ENCODE measurements around the gene IMPDH1.

Gene IMPDH1

DNA sequence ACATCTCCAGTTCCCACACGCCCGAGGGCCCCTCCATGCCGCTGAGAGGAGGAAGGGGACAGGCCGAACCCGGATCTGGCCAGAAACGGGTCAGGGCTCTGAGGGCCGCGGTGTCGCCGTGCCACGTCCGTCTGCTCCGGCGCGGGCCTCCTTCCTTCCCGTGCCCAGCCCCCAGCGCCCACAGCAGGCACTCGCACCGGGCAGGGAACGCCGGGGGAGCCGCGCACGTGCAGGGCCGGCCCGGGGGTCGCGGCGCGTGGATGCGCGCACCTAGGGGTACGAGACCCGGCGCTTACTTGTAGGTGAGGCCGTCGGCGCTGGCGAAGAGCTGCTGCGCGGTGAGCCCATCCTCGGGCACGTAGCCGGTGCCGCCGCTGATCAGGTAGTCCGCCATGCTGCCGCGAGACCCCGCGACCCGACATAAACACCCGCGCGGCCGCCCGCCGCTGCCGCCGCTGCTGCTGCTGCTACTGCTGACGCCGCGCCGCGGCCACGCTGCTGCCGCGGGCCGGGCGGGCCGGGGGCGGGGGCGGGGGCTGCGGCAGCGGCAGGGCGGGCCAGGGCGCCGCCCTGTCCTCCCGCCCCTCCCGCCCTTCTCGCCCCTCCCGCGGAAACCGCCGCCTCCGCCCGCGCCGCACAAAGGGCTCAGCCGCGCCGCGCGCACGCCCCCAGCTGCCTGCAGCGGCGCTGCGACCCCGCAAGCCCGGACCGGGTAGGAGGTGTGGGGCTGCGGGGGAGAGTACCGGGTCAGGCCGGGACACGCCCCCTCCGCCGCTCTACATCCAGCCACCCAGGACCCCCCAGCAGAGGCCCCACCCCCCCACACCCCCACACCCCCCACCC is 4.1 kb downstream of the IMPDH1 start:
- Histone ChIP-seq H3K27ac (ENCODE audit: low read depth in 2 of 2, low read length in 2 of 2) (no peak overlapping the region), H3K4me3 (ENCODE audit: low read length in 2 of 2) (peak overlapping the region; percentile 66 to 71), H3K27me3 (ENCODE audit: control insufficient read depth in 2 of 2, insufficient read depth in 2 of 2, low read length in 2 of 2) (no peaks in the 10 kb centered on the region), H3K9ac (ENCODE audit: low read depth in 1 of 2, low read length in 2 of 2) (peak overlapping the region; percentile 65 to 79), H3K9me3 (ENCODE audit: control insufficient read depth in 2 of 2, low read length in 2 of 2) (no peaks in the 10 kb centered on the region), H3K36me3 (ENCODE audit: control insufficient read depth in 2 of 2, insufficient read depth in 2 of 2, low read length in 2 of 2) (peaks cover 9 to 11% of the 10 kb centered on the region in 2 donors), H3K4me1 (ENCODE audit: control insufficient read depth in 2 of 2, insufficient read depth in 2 of 2, low read length in 2 of 2) (peaks cover 22 to 32% of the 10 kb centered on the region in 2 donors)

DNA sequence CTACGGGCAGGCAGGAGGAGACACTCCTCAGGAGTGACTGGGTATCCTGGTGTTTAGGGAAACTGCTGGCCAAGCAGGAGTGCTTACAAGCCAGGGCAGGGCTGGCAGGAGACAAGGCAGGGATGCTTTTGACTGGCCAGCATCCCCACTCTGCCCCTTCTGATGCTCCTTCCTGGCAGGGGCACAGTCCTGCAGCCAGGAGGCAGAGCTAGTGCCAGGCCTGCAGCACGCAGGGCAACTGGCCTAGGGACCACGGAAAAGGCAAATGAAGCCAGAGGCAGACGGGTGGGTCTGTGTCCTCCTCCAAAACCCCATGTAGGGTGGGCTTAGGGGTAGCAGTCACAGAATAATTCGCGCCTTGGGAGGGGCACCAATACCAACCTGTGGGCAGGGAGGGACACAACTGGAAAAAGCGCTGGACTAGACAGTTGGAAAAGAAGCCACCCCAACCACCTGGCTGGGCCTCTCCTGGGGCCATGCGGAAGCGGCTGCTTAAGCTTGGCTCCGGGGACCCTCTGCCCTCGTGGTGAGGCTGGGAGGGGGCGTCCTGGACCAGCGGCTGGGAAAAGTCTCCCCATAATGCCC is 4.8 kb downstream of the IMPDH1 start:
- H3K36me3 ChIP-seq (ENCODE audit: control insufficient read depth in 2 of 2, insufficient read depth in 2 of 2, low read length in 2 of 2) = peaks cover 16% of the 10 kb centered on the region in 2 donors
- no peaks in the 10 kb centered on the region for H3K27me3 ChIP-seq (ENCODE audit: control insufficient read depth in 2 of 2, insufficient read depth in 2 of 2, low read length in 2 of 2)
- H3K9ac ChIP-seq (ENCODE audit: low read depth in 1 of 2, low read length in 2 of 2) = peak overlapping the region; percentile 65 to 79
- H3K4me1 ChIP-seq (ENCODE audit: control insufficient read depth in 2 of 2, insufficient read depth in 2 of 2, low read length in 2 of 2) = peaks cover 22 to 26% of the 10 kb centered on the region in 2 donors
- no peaks in the 10 kb centered on the region for H3K9me3 ChIP-seq (ENCODE audit: control insufficient read depth in 2 of 2, low read length in 2 of 2)
- H3K27ac ChIP-seq (ENCODE audit: low read depth in 2 of 2, low read length in 2 of 2) = no peak overlapping the region
- H3K4me3 ChIP-seq (ENCODE audit: low read length in 2 of 2) = peak overlapping the region; percentile 66 to 71

DNA sequence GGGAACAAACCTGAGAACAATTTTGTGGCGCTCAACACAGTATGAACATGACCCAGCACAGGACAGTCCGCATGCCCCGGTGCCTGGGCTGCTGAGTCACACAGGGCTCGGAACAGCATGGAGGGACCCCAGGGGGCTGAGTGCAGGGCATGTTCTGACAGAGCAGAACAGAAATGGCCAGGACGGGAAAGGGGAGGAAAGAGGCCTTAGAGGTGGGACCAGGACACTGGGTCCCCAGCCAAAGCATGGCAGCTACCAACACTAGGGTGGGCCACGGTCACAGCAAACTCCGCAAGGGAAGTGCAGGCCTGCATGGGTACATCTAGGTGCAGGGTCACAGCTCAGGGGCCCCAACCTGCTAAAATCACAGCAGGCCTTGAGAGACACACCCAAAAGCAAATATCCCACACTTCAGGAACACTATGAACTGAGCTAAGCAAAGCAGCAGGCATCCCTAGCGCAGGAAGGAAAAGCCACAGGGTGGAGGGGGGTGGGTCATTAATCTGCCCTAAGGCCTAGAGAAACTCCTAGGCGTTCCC is 5.6 kb downstream of the IMPDH1 start:
- peak overlapping the region in 1 of 2 donors; percentile 71 for H3K4me3 ChIP-seq (ENCODE audit: low read length in 2 of 2)
- no peaks in the 10 kb centered on the region for H3K9me3 ChIP-seq (ENCODE audit: control insufficient read depth in 2 of 2, low read length in 2 of 2)
- H3K27ac ChIP-seq (ENCODE audit: low read depth in 2 of 2, low read length in 2 of 2) = no peak overlapping the region
- peaks cover 19 to 23% of the 10 kb centered on the region in 2 donors for H3K4me1 ChIP-seq (ENCODE audit: control insufficient read depth in 2 of 2, insufficient read depth in 2 of 2, low read length in 2 of 2)
- H3K36me3 ChIP-seq (ENCODE audit: control insufficient read depth in 2 of 2, insufficient read depth in 2 of 2, low read length in 2 of 2) = peaks cover 19 to 23% of the 10 kb centered on the region in 2 donors
- no peaks in the 10 kb centered on the region for H3K27me3 ChIP-seq (ENCODE audit: control insufficient read depth in 2 of 2, insufficient read depth in 2 of 2, low read length in 2 of 2)
- H3K9ac ChIP-seq (ENCODE audit: low read depth in 1 of 2, low read length in 2 of 2) = no peak overlapping the region

DNA sequence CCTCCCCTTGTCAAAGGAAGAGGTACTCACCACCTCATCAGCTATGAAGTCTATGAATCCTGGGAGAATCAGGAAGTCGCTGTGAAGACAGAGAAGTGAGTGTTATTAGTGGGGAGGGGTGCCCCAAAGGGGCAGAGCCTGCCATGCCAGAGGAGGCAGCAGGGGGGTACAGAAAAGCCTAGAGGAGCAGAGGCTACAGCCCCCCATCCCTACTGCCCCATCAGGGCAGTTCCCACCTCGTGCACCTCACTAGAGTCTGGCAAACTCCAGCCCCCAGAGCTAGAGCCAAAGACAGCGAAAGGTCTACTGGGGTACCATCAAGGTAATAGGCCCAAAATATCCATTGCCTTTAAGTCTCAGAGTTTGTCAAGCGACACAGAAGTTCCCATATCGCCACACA is 6.1 kb downstream of the IMPDH1 start:
- Histone ChIP-seq H3K4me3 (ENCODE audit: low read length in 2 of 2) (no peak overlapping the region), H3K27ac (ENCODE audit: low read depth in 2 of 2, low read length in 2 of 2) (no peak overlapping the region), H3K9me3 (ENCODE audit: control insufficient read depth in 2 of 2, low read length in 2 of 2) (no peaks in the 10 kb centered on the region), H3K36me3 (ENCODE audit: control insufficient read depth in 2 of 2, insufficient read depth in 2 of 2, low read length in 2 of 2) (peaks cover 19 to 25% of the 10 kb centered on the region in 2 donors), H3K4me1 (ENCODE audit: control insufficient read depth in 2 of 2, insufficient read depth in 2 of 2, low read length in 2 of 2) (peaks cover 16 to 18% of the 10 kb centered on the region in 2 donors), H3K9ac (ENCODE audit: low read depth in 1 of 2, low read length in 2 of 2) (no peak overlapping the region), H3K27me3 (ENCODE audit: control insufficient read depth in 2 of 2, insufficient read depth in 2 of 2, low read length in 2 of 2) (no peaks in the 10 kb centered on the region)

DNA sequence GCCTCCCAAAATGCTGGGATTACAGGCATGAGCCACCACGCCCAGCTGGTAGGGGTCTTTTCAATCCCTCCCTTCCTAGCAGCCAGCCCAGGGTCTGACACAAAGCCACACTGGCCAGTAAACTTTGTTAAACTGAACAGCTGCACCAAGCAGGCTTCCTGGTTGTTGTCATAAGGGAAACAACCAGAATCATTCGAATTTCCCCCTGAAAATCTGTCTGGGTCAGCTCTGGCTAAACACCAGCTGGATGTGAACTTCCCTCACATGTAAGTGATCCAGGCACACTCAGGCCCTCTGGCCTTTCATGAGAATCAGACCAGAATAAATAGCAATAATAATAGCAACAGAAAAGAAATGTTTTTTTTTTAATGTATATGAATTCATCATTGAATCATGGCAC is 7.4 kb downstream of the IMPDH1 start:
- no peak overlapping the region for H3K4me3 ChIP-seq (ENCODE audit: low read length in 2 of 2)
- H3K27ac ChIP-seq (ENCODE audit: low read depth in 2 of 2, low read length in 2 of 2) = no peak overlapping the region
- H3K4me1 ChIP-seq (ENCODE audit: control insufficient read depth in 2 of 2, insufficient read depth in 2 of 2, low read length in 2 of 2) = peaks cover 13 to 17% of the 10 kb centered on the region in 2 donors
- H3K9ac ChIP-seq (ENCODE audit: low read depth in 1 of 2, low read length in 2 of 2) = no peak overlapping the region
- no peaks in the 10 kb centered on the region for H3K27me3 ChIP-seq (ENCODE audit: control insufficient read depth in 2 of 2, insufficient read depth in 2 of 2, low read length in 2 of 2)
- H3K36me3 ChIP-seq (ENCODE audit: control insufficient read depth in 2 of 2, insufficient read depth in 2 of 2, low read length in 2 of 2) = peaks cover 30 to 35% of the 10 kb centered on the region in 2 donors
- no peaks in the 10 kb centered on the region for H3K9me3 ChIP-seq (ENCODE audit: control insufficient read depth in 2 of 2, low read length in 2 of 2)

DNA sequence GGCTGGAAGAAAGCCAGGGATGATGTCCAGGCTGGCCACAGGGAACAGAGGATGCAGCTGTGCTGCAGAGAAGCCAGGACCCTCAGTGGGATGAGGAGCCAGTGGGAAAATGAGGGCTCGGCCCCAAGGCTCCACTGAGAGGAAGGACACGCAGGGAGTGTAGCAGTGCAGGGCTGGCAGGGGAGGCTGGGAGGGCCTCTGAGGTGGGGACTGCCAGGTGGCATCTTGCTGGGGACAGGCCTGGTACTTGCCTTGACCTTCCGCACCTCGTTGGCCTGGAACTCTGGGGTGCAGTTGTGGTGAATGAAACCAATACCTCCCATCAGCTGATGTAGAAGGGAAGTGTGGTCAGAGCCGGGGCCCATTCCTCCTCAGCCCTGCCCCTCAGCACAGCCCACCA is 9.2 kb downstream of the IMPDH1 start:
- Histone ChIP-seq H3K9me3 (ENCODE audit: control insufficient read depth in 2 of 2, low read length in 2 of 2) (no peaks in the 10 kb centered on the region), H3K4me1 (ENCODE audit: control insufficient read depth in 2 of 2, insufficient read depth in 2 of 2, low read length in 2 of 2) (peaks cover 13% of the 10 kb centered on the region in 2 donors), H3K36me3 (ENCODE audit: control insufficient read depth in 2 of 2, insufficient read depth in 2 of 2, low read length in 2 of 2) (peaks cover 34 to 41% of the 10 kb centered on the region in 2 donors), H3K27me3 (ENCODE audit: control insufficient read depth in 2 of 2, insufficient read depth in 2 of 2, low read length in 2 of 2) (no peaks in the 10 kb centered on the region), H3K4me3 (ENCODE audit: low read length in 2 of 2) (no peak overlapping the region), H3K9ac (ENCODE audit: low read depth in 1 of 2, low read length in 2 of 2) (no peak overlapping the region), H3K27ac (ENCODE audit: low read depth in 2 of 2, low read length in 2 of 2) (no peak overlapping the region)

DNA sequence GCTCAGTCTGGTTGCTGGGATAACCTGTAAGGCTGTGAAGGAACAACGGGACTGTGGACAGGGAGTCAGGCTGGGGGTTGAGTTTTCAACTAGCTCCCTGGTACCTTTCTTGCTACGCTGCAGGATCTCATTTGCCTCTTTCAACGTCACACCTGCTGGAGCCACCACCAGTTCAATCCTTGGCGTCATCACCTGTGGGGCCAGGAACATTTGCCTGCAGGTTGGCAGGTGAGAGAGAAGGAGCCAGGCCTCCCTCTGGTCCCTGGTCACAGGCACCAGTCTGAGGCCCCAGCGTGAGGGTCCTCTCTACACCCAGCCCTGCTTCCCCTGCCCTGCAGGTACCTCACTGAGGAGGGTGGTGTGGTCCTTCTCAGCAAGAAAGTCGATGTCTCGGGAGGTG is 9.8 kb downstream of the IMPDH1 start:
- H3K4me3 ChIP-seq (ENCODE audit: low read length in 2 of 2) = no peak overlapping the region
- no peak overlapping the region for H3K27ac ChIP-seq (ENCODE audit: low read depth in 2 of 2, low read length in 2 of 2)
- H3K36me3 ChIP-seq (ENCODE audit: control insufficient read depth in 2 of 2, insufficient read depth in 2 of 2, low read length in 2 of 2) = peaks cover 34 to 45% of the 10 kb centered on the region in 2 donors
- no peaks in the 10 kb centered on the region for H3K9me3 ChIP-seq (ENCODE audit: control insufficient read depth in 2 of 2, low read length in 2 of 2)
- no peak overlapping the region for H3K9ac ChIP-seq (ENCODE audit: low read depth in 1 of 2, low read length in 2 of 2)
- no peaks in the 10 kb centered on the region for H3K27me3 ChIP-seq (ENCODE audit: control insufficient read depth in 2 of 2, insufficient read depth in 2 of 2, low read length in 2 of 2)
- peaks cover 8 to 9% of the 10 kb centered on the region in 2 donors for H3K4me1 ChIP-seq (ENCODE audit: control insufficient read depth in 2 of 2, insufficient read depth in 2 of 2, low read length in 2 of 2)

DNA sequence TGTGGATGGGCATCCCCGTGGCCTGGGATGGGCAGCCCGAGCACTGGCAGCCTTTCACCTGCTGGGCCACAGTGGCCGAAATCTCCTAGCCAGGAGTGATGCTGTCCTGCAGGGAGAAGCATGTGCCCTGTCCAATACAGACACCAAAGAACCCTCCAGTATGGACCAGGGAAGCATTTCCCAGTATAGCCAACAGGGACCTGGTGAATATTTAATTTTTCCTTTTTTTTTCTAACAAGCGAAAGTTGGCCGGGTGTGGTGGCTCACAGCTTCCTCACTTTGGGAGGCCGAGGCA is 11.0 kb downstream of the IMPDH1 start:
- H3K36me3 ChIP-seq (ENCODE audit: control insufficient read depth in 2 of 2, insufficient read depth in 2 of 2, low read length in 2 of 2) = peaks cover 38 to 52% of the 10 kb centered on the region in 2 donors
- no peak overlapping the region for H3K9ac ChIP-seq (ENCODE audit: low read depth in 1 of 2, low read length in 2 of 2)
- no peaks in the 10 kb centered on the region for H3K9me3 ChIP-seq (ENCODE audit: control insufficient read depth in 2 of 2, low read length in 2 of 2)
- H3K27ac ChIP-seq (ENCODE audit: low read depth in 2 of 2, low read length in 2 of 2) = no peak overlapping the region
- no peak overlapping the region for H3K4me3 ChIP-seq (ENCODE audit: low read length in 2 of 2)
- H3K4me1 ChIP-seq (ENCODE audit: control insufficient read depth in 2 of 2, insufficient read depth in 2 of 2, low read length in 2 of 2) = no peaks in the 10 kb centered on the region
- H3K27me3 ChIP-seq (ENCODE audit: control insufficient read depth in 2 of 2, insufficient read depth in 2 of 2, low read length in 2 of 2) = no peaks in the 10 kb centered on the region

DNA sequence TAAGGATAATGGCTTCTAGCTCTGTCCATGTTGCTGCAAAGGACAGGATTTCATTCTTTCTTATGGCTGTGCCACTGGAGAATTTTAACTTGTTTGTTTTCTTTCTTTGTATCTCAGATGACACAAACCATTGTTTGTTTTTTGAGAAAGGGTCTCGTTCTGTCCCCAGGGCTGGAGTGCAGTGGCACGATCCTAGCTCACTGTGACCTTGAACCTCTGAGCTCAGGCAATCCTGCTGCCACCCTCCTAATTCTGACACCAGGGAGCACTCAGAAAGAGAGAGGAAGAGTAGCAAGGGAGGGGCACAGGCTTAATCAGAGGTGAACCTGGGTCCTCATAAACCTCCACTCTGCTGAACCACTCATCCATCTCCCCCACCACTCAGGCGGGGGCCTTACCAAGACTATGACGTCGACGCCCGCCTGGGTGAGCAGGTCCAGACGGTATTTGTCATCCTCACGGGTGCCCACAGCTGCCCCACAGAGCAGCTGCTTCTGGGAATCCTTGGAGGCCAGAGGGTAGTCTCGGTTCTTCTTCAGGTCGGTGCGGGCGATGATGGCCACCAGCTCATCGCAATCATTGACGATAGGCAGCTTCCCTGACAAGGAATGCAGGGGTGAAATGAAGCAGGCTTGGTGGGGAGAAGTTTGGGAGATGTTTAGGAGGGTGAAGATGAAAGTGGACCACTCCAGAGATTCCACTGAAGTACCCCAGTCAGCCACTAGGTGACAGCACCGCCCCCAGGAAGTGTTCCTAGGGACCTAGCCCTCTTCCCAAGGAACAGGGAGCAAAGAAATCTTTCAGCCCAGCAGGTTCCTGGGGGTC is 11.6 kb downstream of the IMPDH1 start:
- H3K27ac ChIP-seq (ENCODE audit: low read depth in 2 of 2, low read length in 2 of 2) = no peak overlapping the region
- H3K36me3 ChIP-seq (ENCODE audit: control insufficient read depth in 2 of 2, insufficient read depth in 2 of 2, low read length in 2 of 2) = peaks cover 40 to 52% of the 10 kb centered on the region in 2 donors
- H3K4me1 ChIP-seq (ENCODE audit: control insufficient read depth in 2 of 2, insufficient read depth in 2 of 2, low read length in 2 of 2) = no peaks in the 10 kb centered on the region
- no peaks in the 10 kb centered on the region for H3K9me3 ChIP-seq (ENCODE audit: control insufficient read depth in 2 of 2, low read length in 2 of 2)
- H3K9ac ChIP-seq (ENCODE audit: low read depth in 1 of 2, low read length in 2 of 2) = no peak overlapping the region
- no peaks in the 10 kb centered on the region for H3K27me3 ChIP-seq (ENCODE audit: control insufficient read depth in 2 of 2, insufficient read depth in 2 of 2, low read length in 2 of 2)
- H3K4me3 ChIP-seq (ENCODE audit: low read length in 2 of 2) = no peak overlapping the region

DNA sequence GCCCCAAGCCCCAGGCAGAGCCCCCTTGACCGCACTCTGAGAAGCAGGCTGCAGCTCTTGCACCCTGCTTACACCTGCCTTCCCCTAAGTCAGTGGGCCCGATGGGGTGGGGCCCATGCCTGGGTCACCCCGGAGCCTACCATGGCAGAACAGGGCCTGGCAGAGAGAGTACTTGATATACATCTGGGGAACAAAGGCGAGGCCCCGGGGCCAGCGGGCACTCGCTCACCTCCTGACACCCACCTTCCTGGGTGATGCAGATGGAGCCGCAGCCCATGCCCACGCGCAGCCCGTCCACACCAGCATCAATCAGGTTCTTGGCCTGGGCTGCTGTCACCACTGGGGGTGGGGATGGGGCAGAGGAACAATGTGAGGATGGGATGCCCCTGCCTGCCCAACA is 13.4 kb downstream of the IMPDH1 start:
- H3K9ac ChIP-seq (ENCODE audit: low read depth in 1 of 2, low read length in 2 of 2) = no peak overlapping the region
- H3K9me3 ChIP-seq (ENCODE audit: control insufficient read depth in 2 of 2, low read length in 2 of 2) = no peaks in the 10 kb centered on the region
- H3K36me3 ChIP-seq (ENCODE audit: control insufficient read depth in 2 of 2, insufficient read depth in 2 of 2, low read length in 2 of 2) = peaks cover 38 to 48% of the 10 kb centered on the region in 2 donors
- no peaks in the 10 kb centered on the region for H3K27me3 ChIP-seq (ENCODE audit: control insufficient read depth in 2 of 2, insufficient read depth in 2 of 2, low read length in 2 of 2)
- H3K4me1 ChIP-seq (ENCODE audit: control insufficient read depth in 2 of 2, insufficient read depth in 2 of 2, low read length in 2 of 2) = no peaks in the 10 kb centered on the region
- no peak overlapping the region for H3K4me3 ChIP-seq (ENCODE audit: low read length in 2 of 2)
- H3K27ac ChIP-seq (ENCODE audit: low read depth in 2 of 2, low read length in 2 of 2) = no peak overlapping the region

Measured in mucosa of rectum (tissue), 2 donors.